Stimulated activated CD8-positive, alpha-beta memory T cell treated with anti-CD3 and anti-CD28 coated beads, Interleukin-2, amount 100 ng/mL, for 1 hour (primary cell): ENCODE measurements around the gene CFAP46.
"Not testable (repeated sequence)": the region's sequence is repeated elsewhere in the genome, so short reads cannot be mapped to it uniquely, and the experiment has no call there.

Experiments used
- DNase-seq, 2 donors: peaks; one replicate each; pipeline ENCODE4 v3.0.0-alpha.2; 2020; ENCODE audit warnings: low read depth in 2 of 2

Gene CFAP46

GRCh38 chr10:132806561-132807003 is 135.8 kb downstream of the CFAP46 start:
- no peak for DNase-seq

- DNase-seq, result no peak
Observed at GRCh38 chr10:132806110-132806509, 136.3 kb downstream of the CFAP46 start.

GRCh38 chr10:132805599-132805998 is 136.8 kb downstream of the CFAP46 start:
- DNase-seq, result no peak

- DNase-seq, result no peak
Observed at GRCh38 chr10:132804785-132805426, 137.5 kb downstream of the CFAP46 start.

DNA sequence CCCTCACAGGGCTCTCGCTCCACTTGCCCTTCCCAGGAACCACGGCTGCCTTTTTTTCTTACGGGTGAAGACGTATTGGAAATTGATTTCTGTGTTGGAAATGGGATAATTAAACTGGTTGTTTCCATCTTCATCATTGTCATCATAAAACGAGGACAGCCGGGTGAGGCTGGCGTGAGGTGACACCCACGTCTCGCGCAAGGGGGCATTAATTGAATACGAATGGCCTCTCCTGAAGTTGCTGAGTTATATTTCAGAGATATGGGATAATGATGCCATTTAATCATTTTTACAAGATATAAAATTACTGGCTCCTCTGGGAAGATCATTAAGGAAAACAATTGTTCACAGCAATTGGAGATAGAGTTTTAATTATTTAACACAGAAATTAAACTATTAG is 138.1 kb downstream of the CFAP46 start:
- DNase-seq, result no peak

- no peak for DNase-seq
Observed at GRCh38 chr10:132803416-132804210, 138.8 kb downstream of the CFAP46 start.

DNA sequence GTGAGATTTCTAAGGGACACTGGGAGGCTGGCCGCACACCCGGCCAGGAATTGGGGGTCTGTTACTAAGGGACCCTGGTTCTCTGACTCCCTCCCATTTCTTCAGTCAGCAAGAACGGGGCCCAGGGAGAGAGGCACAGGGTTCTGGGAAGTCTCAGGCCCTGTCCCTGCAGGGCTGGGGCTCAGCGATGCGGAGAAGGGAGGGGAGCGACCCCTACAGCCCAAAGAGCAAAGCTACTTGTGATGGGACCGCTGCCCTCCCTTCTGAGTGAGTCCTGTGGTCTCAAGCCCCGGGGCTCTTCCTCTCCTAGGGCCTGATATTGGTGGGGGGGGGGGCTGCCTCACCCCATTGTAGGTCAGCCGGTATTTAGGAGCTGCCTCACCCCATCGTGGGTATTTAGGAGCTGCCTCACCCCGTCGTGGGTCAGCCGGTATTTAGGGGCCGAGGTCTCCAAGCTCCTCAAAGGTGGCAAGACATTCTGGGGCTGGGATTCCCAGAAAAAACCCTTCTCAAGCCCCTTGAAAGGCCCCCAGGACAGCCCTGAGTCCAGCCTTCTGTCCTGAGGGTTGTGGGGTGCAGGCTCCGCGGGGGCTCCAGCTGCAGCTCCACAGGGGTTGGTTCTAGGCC is 139.6 kb downstream of the CFAP46 start:
- DNase-seq, result no peak

DNA sequence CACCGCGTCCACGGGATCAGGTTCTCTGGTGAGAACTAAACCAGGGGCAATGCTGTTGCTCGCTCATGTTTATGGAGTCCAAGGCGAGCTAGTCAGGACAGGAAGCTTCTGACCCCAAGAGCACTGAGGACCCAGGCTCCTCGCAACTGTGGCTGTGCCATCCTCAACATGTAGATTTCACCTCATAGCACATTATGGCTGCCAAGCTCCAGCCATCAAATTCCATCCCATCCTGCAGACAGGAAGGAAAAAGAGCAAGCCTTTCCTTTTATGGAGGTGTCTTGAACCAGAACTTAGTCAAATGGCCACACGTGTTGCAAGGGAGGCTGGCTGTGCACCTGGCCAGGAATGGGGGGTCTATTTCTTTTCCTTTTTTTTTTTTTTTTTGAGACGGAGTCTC is 140.3 kb downstream of the CFAP46 start:
- DNase-seq, result no peak

DNA sequence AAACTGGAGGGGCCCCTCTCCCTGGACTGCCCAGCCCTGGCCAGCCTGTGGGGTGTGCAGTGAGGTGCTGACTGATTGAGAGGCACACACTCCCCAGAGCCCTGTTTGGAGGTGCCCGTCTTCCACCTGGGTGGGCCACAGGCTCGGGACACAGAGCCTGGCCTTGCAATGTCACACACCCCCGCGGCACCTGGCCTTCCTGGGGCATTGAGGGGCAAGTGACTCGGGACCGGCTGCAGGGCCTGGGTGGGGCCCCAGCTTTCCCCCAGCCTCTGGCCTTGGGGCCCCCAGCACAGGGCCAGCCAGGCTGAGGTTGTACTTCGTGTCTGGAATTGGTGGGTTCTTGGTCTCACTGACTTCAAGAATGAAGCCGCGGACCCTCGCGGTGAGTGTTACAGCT is 142.5 kb downstream of the CFAP46 start:
- DNase-seq, result no peak

GRCh38 chr10:132798876-132799275 is 143.5 kb downstream of the CFAP46 start:
- no peak for DNase-seq

- no peak for DNase-seq
Observed at GRCh38 chr10:132798403-132798802, 144.0 kb downstream of the CFAP46 start.

- not testable (repeated sequence) for DNase-seq
Observed at GRCh38 chr10:132797986-132798385, 144.4 kb downstream of the CFAP46 start.

GRCh38 chr10:132796846-132797245 is 145.5 kb downstream of the CFAP46 start:
- DNase-seq, result no peak

DNA sequence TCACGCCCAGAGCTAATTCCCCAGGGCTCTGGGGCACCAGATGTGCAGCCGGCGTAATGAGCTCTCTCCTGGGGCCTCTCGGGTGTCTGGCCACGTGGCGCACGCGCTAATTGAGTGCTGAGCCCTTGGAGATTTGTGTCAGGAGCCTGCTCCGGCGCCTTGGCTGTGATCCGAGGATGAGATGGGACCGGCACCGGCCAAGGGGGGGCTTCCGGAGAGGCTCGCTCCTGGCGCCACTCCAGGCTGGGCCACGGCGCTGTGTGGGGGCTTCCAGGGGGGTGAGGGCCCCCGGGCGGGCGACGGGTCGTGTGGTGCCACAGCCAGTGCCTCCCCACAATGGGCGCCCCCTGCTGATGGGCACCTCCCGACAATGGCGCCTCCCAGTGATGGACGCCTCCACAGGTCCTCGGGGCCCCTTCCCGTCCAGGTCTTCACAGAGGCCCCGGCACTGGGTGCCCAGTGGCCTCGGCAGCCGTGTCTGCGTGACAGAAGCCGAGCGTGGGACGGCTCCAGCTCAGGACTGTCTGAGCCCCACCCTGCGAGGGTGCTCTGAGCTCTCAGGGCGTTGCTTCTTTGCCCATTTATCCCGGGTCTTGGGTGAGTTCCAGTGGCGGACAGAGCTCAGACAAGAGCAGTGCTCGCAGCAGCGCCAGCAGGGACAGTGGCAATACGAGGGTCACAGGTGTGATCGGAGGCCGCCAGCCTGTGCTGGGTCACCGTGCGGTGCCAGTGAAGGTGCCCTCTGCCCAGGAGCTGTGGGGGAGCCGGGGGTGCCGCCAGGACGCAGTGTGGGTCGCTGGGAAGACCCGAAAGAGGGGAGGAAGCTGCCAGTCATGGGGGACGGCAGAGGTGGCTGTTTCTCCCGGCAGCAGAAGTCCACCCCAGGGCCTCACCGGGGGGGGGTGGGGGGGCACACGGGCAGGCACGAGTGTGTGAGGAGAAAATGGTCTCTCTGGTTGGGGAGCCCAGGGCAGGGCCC is 148.2 kb downstream of the CFAP46 start:
- DNase-seq, result no peak

GRCh38 chr10:132793213-132793612 is 149.2 kb downstream of the CFAP46 start:
- DNase-seq, result no peak

DNA sequence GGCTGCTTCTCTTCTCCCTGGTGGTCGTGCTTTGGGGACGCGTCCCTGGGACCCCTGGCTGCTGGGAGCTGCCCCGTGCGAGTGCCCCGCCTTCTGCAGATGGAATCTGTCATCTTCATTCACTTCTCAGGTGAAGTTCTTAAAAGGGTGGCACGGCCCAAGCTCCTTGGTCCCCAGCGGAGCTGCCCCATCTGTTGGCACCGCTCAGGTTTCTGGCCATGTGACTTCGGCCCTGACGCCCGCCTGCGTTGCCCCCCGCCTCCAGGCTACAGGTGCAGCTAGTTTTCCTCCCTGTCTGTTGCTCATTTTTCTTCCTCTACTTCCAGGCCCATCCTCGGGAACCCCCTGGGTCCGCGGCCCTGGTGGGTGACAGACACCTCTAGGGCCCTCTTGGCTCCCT is 149.6 kb downstream of the CFAP46 start:
- DNase-seq, result no peak

GRCh38 chr10:132792099-132792498 is 150.3 kb downstream of the CFAP46 start:
- DNase-seq, result not testable (repeated sequence)

GRCh38 chr10:132790934-132791829 is 151.2 kb downstream of the CFAP46 start:
- DNase-seq, result no peak

- no peak for DNase-seq
Observed at GRCh38 chr10:132790470-132790869, 151.9 kb downstream of the CFAP46 start.

GRCh38 chr10:132789659-132790148 is 152.7 kb downstream of the CFAP46 start:
- DNase-seq, result no peak
